GM12875 (cell line): Measurements from ENCODE around the gene PRPF18.

Source experiments
- H3K4me3 ChIP-seq: one replicate; pipeline ENCODE4 v1.5.1; 2011; ENCODE audit warnings: low read depth, low read length, control low read depth
- TF ChIP-seq, protein P1 (sequence below): IDR thresholded peaks from 2 replicates; pipeline ENCODE4 v1.5.1; 2011; ENCODE audit warnings: low read depth, mild to moderate bottlenecking, control low read depth, inconsistent platforms, low read length, moderate library complexity, borderline replicate concordance; ENCODE audit not compliant: insufficient read depth

The PRPF18 gene

GRCh38 chr10:13668126-13668525 is 81.4 kb downstream of the PRPF18 start:
- TF ChIP-seq, protein P1, sequence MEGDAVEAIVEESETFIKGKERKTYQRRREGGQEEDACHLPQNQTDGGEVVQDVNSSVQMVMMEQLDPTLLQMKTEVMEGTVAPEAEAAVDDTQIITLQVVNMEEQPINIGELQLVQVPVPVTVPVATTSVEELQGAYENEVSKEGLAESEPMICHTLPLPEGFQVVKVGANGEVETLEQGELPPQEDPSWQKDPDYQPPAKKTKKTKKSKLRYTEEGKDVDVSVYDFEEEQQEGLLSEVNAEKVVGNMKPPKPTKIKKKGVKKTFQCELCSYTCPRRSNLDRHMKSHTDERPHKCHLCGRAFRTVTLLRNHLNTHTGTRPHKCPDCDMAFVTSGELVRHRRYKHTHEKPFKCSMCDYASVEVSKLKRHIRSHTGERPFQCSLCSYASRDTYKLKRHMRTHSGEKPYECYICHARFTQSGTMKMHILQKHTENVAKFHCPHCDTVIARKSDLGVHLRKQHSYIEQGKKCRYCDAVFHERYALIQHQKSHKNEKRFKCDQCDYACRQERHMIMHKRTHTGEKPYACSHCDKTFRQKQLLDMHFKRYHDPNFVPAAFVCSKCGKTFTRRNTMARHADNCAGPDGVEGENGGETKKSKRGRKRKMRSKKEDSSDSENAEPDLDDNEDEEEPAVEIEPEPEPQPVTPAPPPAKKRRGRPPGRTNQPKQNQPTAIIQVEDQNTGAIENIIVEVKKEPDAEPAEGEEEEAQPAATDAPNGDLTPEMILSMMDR, result no peak
- H3K4me3 ChIP-seq, result no peak overlapping the region

GRCh38 chr10:13669182-13669855 is 82.6 kb downstream of the PRPF18 start:
- TF ChIP-seq, protein P1, result no peak
- no peak overlapping the region for H3K4me3 ChIP-seq

- no peak overlapping the region for H3K4me3 ChIP-seq
- TF ChIP-seq, protein P1, result no peak
These were observed 83.1 kb downstream of the PRPF18 start for GRCh38 chr10:13669901-13670300.

GRCh38 chr10:13670311-13670710 is 83.5 kb downstream of the PRPF18 start:
- H3K4me3 ChIP-seq, result no peak overlapping the region
- TF ChIP-seq, protein P1, result no peak

DNA sequence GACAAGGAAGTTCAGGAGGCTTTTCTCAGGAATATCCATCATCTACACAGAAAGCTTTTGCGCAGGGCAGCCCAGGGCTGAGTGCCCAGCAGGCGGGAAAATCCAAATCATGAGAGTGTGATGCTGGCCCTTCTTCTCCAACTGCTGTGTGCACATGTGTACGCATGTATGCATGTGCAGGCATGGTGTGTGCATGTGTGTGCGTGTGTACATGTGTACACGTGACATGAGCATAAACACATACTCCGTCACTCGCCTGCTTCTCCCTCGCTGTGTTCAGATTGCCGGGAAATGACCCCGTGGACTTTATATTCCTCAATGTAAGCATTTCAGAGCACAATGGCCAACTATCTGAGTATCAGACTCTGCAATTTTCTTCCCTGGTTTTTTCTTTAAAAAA is 85.1 kb downstream of the PRPF18 start:
- no peak overlapping the region for H3K4me3 ChIP-seq
- TF ChIP-seq, protein P1, result no peak

- TF ChIP-seq, protein P1, result no peak
- no peak overlapping the region for H3K4me3 ChIP-seq
These were observed 85.8 kb downstream of the PRPF18 start for GRCh38 chr10:13672548-13672947.

GRCh38 chr10:13673156-13673555 is 86.4 kb downstream of the PRPF18 start:
- no peak overlapping the region for H3K4me3 ChIP-seq
- TF ChIP-seq, protein P1, result no peak
